ENCODE measurements around the gene FBXO40.

DNA sequence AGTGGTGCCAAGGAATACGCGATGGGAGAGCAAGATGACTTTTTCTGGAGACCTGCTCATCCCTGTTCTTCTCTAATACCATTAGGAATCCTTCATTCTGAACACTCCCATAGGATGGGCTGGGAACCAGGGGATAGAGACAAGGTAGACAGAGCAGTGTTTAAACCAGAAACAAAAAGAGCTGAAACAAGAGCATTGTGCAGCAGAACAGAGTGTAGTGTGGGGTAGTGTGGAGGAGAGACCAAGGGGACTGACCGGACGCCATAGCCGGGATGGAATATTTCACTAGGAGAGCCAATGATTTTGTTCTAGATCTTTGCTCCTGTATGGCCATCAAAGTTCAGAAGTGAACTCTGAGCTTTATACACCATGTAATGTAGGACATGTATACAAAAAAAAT lies 51.9 kb downstream of the FBXO40 start:
- no peak for TF ChIP-seq CTCF (IDR thresholded peaks at IDR 0.05)
- TF ChIP-seq POLR2A (IDR thresholded peaks at IDR 0.05): no peak
